Ishikawa (cell line): ENCODE data around the gene KYAT1.

ENCODE experiments used
- CEBPB ChIP-seq: IDR thresholded peaks from 2 replicates; pipeline ENCODE4 v1.6.1; 2012
- CREB1 ChIP-seq: IDR thresholded peaks from 2 replicates; pipeline ENCODE4 v1.6.1; 2012; ENCODE audit warnings: low read depth
- EGR1 ChIP-seq: IDR thresholded peaks from 2 replicates; pipeline ENCODE4 v1.6.1; 2012
- EP300 ChIP-seq: IDR thresholded peaks from 2 replicates; pipeline ENCODE4 v1.6.1; 2012; ENCODE audit warnings: borderline replicate concordance
- FOXM1 ChIP-seq: IDR thresholded peaks from 2 replicates; pipeline ENCODE4 v1.6.1; 2012; ENCODE audit warnings: low read depth, borderline replicate concordance
- NFIC ChIP-seq: IDR thresholded peaks from 2 replicates; pipeline ENCODE4 v1.6.1; 2012
- RAD21 ChIP-seq: IDR thresholded peaks from 2 replicates; pipeline ENCODE4 v1.6.1; 2012; ENCODE audit warnings: low read depth
- TAF1 ChIP-seq: IDR thresholded peaks from 2 replicates; pipeline ENCODE4 v1.6.1; 2012; ENCODE audit warnings: low read depth, mild to moderate bottlenecking
- TCF12 ChIP-seq: IDR thresholded peaks from 2 replicates; pipeline ENCODE4 v1.6.1; 2012; ENCODE audit warnings: low read depth
- TEAD4 ChIP-seq: IDR thresholded peaks from 2 replicates; pipeline ENCODE4 v1.6.1; 2012
- YY1 ChIP-seq: IDR thresholded peaks from 2 replicates; pipeline ENCODE4 v1.6.1; 2012; ENCODE audit warnings: low read depth
- ZBTB7A ChIP-seq: IDR thresholded peaks from 2 replicates; pipeline ENCODE4 v1.6.1; 2012; ENCODE audit warnings: low read depth
- TF ChIP-seq, protein P1 (sequence below): IDR thresholded peaks from 2 replicates; pipeline ENCODE4 v1.6.1; 2012
- TF ChIP-seq, protein P2 (sequence below): IDR thresholded peaks from 2 replicates; pipeline ENCODE4 v1.6.1; 2012; ENCODE audit warnings: low read depth, mild to moderate bottlenecking
- TF ChIP-seq, protein P3 (sequence below): IDR thresholded peaks from 2 replicates; pipeline ENCODE4 v1.6.1; 2012

KYAT1 gene

DNA sequence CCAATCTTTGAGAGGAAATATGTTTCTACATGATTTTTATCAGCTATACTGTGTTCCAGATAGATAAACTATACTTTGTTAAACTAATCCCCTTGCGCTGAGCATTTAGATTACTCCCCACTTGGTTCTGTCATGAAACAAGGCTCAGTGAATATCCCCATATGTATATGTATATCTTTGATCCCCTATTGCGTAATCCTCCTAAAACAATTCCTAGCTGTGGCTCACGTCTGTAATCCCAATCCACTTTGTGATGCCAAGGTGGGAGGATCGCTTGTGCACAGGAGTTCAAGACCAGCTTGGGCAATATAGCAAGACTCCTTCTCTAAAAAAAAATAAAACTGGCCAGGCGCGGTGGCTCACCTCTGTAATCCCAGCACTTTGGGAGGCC is 41.7 kb upstream of the KYAT1 start:
- TF ChIP-seq TAF1 (no peak), CEBPB (peak; percentile 92)

DNA sequence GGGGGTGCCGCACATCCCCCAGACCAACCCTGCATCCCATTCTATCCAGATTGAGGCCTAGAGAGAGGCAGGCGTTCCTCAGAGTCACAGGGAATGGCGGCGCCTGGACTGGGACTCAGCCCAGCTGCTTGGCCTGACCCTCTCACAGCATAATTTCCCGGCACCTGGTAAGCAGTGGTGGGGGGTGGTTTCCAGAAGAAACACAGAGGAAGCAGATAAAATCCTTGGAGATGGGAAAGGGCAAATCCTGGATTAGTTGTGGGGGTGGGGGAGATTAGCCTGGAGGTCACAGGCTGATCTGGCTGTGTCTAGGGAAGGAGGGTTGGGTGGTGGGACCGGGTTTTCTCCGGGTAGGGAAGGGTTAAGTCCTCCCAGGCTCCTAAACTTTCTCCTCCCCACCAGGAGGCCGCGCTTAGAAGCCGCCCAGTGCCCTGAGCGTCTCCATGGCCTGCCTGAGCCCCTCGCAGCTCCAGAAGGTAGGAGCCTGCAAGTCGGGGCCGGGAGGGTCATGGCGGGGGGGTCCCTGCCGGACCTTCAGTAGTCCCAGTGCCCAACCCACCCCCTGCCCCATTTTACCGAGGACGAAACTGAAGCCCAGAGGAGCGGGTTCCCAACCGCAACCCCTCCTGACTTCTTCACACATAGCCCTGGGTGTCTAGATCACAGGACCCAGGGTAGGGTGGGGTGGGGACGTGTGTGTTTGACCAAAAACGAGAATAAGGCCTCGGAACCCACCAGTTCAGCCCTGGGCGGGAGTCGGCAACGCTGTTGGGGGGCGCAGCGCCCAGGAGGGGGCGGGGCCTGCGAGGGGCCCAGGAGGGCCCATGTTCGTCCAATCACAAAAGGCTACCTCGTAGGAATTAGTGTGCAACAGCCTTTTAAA is 40.4 kb upstream of the KYAT1 start:
- TF ChIP-seq YY1 (no peak), NFIC (no peak), TCF12 (no peak), CEBPB (no peak), CREB1 (no peak), FOXM1 (no peak), EGR1 (no peak), TAF1 (no peak), ZBTB7A (no peak; the same call in 1 of the 2 replicates), TEAD4 (no peak), RAD21 (no peak), EP300 (no peak)
- TF ChIP-seq, protein P1, sequence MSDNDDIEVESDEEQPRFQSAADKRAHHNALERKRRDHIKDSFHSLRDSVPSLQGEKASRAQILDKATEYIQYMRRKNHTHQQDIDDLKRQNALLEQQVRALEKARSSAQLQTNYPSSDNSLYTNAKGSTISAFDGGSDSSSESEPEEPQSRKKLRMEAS: no peak
- TF ChIP-seq, protein P2, sequence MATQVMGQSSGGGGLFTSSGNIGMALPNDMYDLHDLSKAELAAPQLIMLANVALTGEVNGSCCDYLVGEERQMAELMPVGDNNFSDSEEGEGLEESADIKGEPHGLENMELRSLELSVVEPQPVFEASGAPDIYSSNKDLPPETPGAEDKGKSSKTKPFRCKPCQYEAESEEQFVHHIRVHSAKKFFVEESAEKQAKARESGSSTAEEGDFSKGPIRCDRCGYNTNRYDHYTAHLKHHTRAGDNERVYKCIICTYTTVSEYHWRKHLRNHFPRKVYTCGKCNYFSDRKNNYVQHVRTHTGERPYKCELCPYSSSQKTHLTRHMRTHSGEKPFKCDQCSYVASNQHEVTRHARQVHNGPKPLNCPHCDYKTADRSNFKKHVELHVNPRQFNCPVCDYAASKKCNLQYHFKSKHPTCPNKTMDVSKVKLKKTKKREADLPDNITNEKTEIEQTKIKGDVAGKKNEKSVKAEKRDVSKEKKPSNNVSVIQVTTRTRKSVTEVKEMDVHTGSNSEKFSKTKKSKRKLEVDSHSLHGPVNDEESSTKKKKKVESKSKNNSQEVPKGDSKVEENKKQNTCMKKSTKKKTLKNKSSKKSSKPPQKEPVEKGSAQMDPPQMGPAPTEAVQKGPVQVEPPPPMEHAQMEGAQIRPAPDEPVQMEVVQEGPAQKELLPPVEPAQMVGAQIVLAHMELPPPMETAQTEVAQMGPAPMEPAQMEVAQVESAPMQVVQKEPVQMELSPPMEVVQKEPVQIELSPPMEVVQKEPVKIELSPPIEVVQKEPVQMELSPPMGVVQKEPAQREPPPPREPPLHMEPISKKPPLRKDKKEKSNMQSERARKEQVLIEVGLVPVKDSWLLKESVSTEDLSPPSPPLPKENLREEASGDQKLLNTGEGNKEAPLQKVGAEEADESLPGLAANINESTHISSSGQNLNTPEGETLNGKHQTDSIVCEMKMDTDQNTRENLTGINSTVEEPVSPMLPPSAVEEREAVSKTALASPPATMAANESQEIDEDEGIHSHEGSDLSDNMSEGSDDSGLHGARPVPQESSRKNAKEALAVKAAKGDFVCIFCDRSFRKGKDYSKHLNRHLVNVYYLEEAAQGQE: no peak
- TF ChIP-seq, protein P3, sequence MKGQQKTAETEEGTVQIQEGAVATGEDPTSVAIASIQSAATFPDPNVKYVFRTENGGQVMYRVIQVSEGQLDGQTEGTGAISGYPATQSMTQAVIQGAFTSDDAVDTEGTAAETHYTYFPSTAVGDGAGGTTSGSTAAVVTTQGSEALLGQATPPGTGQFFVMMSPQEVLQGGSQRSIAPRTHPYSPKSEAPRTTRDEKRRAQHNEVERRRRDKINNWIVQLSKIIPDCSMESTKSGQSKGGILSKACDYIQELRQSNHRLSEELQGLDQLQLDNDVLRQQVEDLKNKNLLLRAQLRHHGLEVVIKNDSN: no peak

DNA sequence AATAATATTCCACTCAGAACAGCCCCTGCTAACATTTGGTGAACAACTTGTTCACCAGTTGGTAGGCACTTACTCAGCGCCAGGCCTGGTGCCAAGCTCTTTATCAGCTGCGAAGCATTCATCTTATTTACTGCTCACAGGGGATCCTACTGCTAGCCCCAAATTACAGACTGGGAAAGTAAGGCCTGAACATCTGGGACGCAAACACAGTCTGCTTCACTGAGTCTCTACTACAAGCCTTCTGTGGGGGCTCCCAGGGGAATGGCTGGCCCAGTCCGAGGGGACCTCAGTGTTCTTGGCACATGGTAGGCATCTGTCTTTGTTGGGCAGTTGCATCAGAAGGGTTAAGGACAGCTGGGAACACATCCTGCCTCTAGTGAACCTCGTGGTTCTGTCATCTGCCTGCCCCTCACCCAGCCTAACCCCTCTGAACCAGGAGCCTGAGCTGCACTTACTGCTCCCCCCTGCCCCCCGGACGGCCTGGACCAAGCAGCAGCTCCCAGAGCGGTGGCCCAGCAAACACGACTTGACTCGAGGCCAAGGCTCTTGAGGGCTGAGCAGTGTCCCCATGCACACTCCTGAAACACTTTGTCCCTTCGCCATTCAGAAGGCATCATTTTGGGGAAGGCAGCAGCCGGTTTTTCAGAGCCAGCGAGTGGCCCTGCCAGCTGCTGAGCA is 38.8 kb upstream of the KYAT1 start, which contains the start of gene PHYHD1:
PHYHD1 (plus strand) TSS at position 602 of the 678 bp plus-strand sequence. CDS start 1,342 bp downstream, outside the sequence.
- TF ChIP-seq, protein P2: no peak
- no peak for TF ChIP-seq FOXM1
- TF ChIP-seq, protein P1: no peak
- no peak for TF ChIP-seq RAD21
- TF ChIP-seq TAF1: no peak
- no peak for TF ChIP-seq TEAD4
- no peak for TF ChIP-seq YY1

DNA sequence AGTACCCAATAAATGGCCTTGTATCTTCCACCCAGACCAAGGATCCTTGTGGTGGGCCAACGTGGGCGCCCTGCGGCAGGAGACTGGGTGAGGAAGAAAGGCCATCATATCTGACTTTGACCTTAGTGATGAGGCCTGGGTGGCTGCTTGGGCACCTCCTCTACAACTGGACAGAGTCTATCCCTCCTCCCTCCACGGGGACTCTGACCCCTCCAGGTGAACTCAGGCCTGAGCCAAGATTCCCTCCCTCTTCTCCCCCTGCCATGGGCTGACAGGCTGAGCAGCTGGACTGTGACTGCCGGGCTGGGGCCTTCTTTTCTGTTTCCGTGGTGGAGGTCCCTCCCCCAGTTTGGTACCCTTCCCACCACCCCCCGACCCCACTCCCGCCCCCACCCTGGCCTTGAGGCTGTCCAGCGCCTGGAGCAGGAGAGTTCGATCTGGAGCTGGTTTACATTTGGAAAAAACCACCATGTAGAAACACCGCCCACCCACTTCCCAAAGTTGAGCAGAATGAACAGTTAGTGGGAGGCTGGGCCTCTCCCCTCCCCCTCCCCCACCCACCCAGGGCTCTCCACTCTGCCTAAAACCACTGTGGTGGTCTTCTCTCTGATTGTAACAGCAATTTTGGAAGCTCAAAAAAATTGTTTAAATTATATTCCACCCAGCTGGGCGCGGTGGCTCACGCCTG is 37.8 kb upstream of the KYAT1 start:
- TF ChIP-seq YY1 (no peak), NFIC (no peak), RAD21 (no peak), TCF12 (no peak), TAF1 (no peak), EP300 (no peak), FOXM1 (no peak), CREB1 (no peak), ZBTB7A (no peak), EGR1 (no peak), CEBPB (no peak), TEAD4 (no peak)
- TF ChIP-seq, protein P1: no peak
- TF ChIP-seq, protein P3: no peak
- TF ChIP-seq, protein P2: no peak
